Mesodermal cell (in vitro differentiated cells): ENCODE measurements around the gene PRORP.

Source experiments
- H3K27ac ChIP-seq: 2 replicates; pipeline ENCODE4 v1.7.0; 2013; ENCODE audit warnings: mild to moderate bottlenecking, low read depth, low read length, moderate library complexity; ENCODE audit not compliant: severe bottlenecking
- H3K36me3 ChIP-seq: 2 replicates; pipeline ENCODE4 v1.7.1; 2013; ENCODE audit warnings: mild to moderate bottlenecking, low read length, moderate library complexity; ENCODE audit not compliant: control insufficient read depth, insufficient read depth
- H3K4me1 ChIP-seq: one replicate; pipeline ENCODE4 v1.7.1; 2013; ENCODE audit warnings: mild to moderate bottlenecking, low read length; ENCODE audit not compliant: insufficient read depth, control insufficient read depth, poor library complexity, severe bottlenecking
- H3K4me3 ChIP-seq: 2 replicates; pipeline ENCODE4 v1.7.0; 2013; ENCODE audit warnings: low read length, control low read depth, mild to moderate bottlenecking; ENCODE audit not compliant: insufficient read depth, poor library complexity, severe bottlenecking; ENCODE audit errors: extremely low read depth
- H3K9me3 ChIP-seq: 2 replicates; pipeline ENCODE4 v1.7.1; 2013; ENCODE audit warnings: mild to moderate bottlenecking, low read length, moderate library complexity; ENCODE audit not compliant: control insufficient read depth
- WGBS, 2 experiments: methylation state at CpG; one replicate each; pipeline ENCODE4 v1.1.5; 2013; ENCODE audit warnings: missing lambda C conversion rate in 2 of 2; ENCODE audit not compliant: insufficient coverage in 2 of 2; 5-methylcytosine and 5-hydroxymethylcytosine counted together

Gene PRORP

DNA sequence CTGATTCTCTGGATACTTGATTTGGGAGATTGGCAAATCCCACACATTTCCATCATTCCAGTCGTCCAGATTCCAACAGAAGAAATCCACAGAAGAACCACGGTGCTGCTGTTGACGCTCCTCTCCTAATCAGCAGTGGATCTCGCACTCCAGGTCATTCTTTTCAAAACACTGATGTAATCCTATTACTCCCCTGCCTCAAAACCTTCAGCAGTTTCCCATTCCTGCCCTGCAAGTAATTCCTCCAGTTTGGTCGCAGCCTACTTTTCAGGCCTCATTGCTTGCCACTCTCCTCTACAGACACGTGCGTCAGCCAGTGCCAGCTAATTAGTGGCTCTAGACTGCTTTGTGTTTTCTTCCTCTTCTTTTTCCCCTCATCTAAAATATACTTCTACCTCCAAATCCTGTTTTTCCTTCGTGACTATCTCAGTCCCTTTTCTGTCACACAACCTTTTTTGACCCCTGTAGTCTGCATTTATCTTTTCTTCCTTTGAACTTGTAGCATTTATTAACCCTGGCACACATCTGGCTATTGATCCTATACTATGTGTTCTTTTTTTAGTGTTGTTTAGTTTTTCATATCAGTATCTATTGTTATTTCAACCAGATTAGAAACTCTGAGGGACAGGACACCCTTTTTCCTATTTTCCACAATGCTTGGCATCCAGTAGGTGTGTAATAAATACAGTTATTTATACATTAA, 36.8 kb downstream of the PRORP start:
- H3K4me3 ChIP-seq: no peak overlapping the region
- peak overlapping the region; percentile 60 for H3K27ac ChIP-seq
- no peaks in the 10 kb centered on the region for H3K36me3 ChIP-seq
- peaks cover 15% of the 10 kb centered on the region for H3K4me1 ChIP-seq
- H3K9me3 ChIP-seq: no peaks in the 10 kb centered on the region
- 91 to 98% methylated on average over 8 of the region's 8 CpGs for WGBS, 2 experiments

DNA sequence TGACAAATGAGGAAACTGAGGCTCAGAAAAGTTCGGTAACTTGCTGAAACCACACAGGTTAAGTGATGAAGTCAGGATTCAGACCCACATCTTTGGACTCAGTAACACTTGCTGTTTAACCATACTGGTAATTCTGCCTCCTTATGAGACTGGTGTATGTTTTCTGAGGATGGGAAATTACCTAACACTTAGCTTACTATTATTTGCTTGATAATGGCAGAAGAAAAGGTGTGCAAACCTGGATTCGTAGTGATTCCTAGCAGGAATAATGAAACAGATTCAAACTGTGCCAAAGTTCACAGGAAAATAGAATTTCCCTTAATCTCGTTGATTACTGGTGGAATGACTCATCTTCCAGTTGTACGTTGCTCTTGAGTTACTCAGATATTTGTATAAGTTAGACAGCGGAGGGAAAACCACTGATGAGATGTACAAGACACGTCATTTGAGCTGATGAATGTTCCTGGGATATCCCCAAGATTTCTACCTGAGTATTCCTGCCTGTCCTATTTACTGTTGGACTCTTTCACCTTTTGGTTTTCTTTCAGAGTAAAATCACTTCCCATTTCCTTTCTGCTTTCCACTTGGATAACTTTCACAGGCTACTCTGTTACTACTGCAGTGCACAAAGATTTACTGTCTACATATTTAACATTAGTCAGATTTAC, 37.5 kb downstream of the PRORP start:
- Histone ChIP-seq H3K4me3 (no peak overlapping the region), H3K9me3 (no peaks in the 10 kb centered on the region), H3K27ac (no peak overlapping the region), H3K36me3 (no peaks in the 10 kb centered on the region), H3K4me1 (peaks cover 15% of the 10 kb centered on the region)
- 93 to 95% methylated on average over 6 of the region's 6 CpGs for WGBS, 2 experiments

DNA sequence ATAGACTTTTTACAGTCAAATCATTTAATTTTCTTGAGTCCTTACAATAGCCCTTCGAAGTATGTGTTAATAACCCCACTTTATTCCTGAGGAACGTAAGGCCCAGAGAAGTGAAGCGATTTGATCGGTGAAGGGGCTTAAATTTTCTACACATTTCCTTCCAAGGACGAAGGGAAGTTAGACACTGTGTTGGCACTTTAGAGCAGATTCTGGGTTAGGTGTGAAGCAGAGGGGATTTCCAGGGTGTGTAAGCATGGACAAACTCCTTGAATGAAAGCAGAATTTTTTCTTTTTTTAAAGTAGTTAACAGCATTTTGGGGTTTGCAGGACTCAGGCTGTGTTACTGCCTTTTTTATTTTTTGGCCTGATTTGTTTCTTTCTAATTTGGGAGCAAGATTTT, 38.9 kb downstream of the PRORP start:
- H3K4me3 ChIP-seq: no peak overlapping the region
- H3K4me1 ChIP-seq: peaks cover 15% of the 10 kb centered on the region
- no peaks in the 10 kb centered on the region for H3K36me3 ChIP-seq
- WGBS, 2 experiments: 100% methylated on average over 4 of the region's 5 CpGs
- H3K9me3 ChIP-seq: no peaks in the 10 kb centered on the region
- no peak overlapping the region for H3K27ac ChIP-seq

DNA sequence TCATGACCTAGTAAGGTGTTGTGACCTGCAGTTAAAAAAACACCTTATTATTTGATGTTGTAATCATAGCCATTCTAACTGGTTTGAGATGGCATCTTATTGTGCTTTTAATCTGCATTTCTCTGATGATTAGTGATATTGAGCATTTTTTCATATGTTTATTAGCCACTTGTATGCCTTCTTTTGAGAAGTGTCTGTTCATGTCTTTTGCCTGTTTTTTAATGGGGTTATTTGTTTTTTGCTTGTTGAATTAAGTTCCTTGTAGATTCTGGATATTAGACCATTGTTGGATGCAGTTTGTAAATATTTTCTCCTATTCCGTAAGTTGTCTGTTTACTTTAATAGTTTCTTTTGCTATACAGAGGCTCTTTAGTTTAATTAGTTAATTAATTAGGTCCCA, 41.0 kb downstream of the PRORP start:
- Histone ChIP-seq H3K4me3 (no peak overlapping the region), H3K36me3 (peaks cover 4% of the 10 kb centered on the region), H3K9me3 (no peaks in the 10 kb centered on the region), H3K27ac (no peak overlapping the region), H3K4me1 (peaks cover 14% of the 10 kb centered on the region)
- WGBS, 2 experiments: no CpG with 5 or more reads among the region's 1 CpG

DNA sequence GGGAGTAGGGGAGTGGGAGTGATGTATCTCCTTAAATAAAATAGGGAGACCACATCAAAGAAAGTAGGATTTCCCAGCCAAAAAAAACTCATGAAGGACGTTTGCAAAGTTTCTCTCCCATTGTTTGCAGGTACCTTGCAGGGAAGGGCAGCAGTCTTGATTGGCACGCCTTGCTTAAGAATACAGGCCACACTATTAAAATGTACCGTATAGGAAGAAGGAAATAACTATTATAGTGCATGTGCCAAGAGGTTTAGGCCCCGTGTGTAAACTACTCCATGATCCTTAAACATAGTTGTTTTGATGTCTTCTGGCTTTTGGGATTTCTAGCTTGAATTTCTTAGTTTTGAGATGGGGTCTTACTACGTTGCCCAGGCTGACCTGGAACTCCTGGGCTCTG, 42.5 kb downstream of the PRORP start:
- WGBS, 2 experiments: 78 to 93% methylated on average over 2 to 3 of the region's 5 CpGs
- Histone ChIP-seq H3K4me3 (no peak overlapping the region), H3K27ac (no peak overlapping the region), H3K36me3 (peaks cover 9% of the 10 kb centered on the region), H3K9me3 (no peaks in the 10 kb centered on the region), H3K4me1 (no peaks in the 10 kb centered on the region)

DNA sequence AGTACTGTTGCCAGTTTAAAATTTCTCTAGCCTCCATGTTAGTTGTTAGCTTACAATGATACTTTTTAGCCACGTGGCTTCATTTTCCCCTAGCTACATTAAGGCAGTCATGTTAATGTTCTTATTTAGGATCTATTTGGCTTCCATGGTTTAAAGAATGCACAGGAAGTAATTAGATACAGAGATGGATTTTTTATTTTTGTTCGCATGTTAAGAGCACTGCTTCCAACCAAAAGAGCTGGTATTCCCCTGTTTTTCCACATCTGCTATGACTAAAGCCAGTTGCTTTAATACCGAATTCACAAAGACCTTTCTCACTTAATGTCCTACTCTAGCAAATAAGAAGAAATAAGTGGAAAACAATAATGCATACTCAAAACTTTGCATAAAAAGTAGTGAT, 45.1 kb downstream of the PRORP start:
- no peaks in the 10 kb centered on the region for H3K9me3 ChIP-seq
- no peak overlapping the region for H3K4me3 ChIP-seq
- H3K4me1 ChIP-seq: no peaks in the 10 kb centered on the region
- H3K36me3 ChIP-seq: peaks cover 9% of the 10 kb centered on the region
- 100% methylated on average over 1 of the region's 3 CpGs; no CpG with 5 or more reads in 1 of the 2 experiments for WGBS, 2 experiments
- H3K27ac ChIP-seq: no peak overlapping the region
